SK-N-SH (cell line): ENCODE data around the gene NDUFS7. TPM values are rescaled to one million over a fixed set of nuclear protein-coding genes. Genes with fewer than 3 reads are reported as not detected.

Source experiments
- CTCF ChIA-PET: fragments of 300-600, 350-600 bp; formaldehyde crosslinking; extraction: SDS; loops from one replicate; lab custom pipeline; 2021; lab: Yijun Ruan, JAX
- POLR2A ChIA-PET: fragments of 350-600 bp; sonication (Branson Sonifier 250); formaldehyde crosslinking; extraction: SDS; loops from one replicate; lab custom pipeline; 2020; ENCODE audit warnings: antibody characterized with exemption, inconsistent platforms; lab: Yijun Ruan, JAX
- DNase-seq: peaks from one replicate; pipeline ENCODE4 v3.0.0; 2012
- H2AFZ ChIP-seq: fragments of 200-600 bp; sonication (generic); 2 replicates; pipeline ENCODE4 v1.8.1; 2016; ENCODE audit warnings: antibody characterized with exemption, mild to moderate bottlenecking, low read depth
- H3F3A ChIP-seq: fragments of 200-600 bp; sonication (generic); replicated peaks from 2 replicates; pipeline ENCODE3; 2016; ENCODE audit warnings: antibody characterized with exemption, mild to moderate bottlenecking; ENCODE audit not compliant: insufficient read depth
- H3K27ac ChIP-seq, 2 experiments: fragments of 200-500 bp in 1 of 2; fragments of 200-600 bp in 1 of 2; sonication (Bioruptor generic) in 1 of 2; sonication (generic), shearing (Covaris generic) in 1 of 2; 2 replicates each; pipeline versions ENCODE4 v1.5.1 to v1.6.1; 2014 to 2016; ENCODE audit warnings: low read depth in 2 of 2, inconsistent platforms in 1 of 2, low read length in 1 of 2, mild to moderate bottlenecking in 1 of 2, mixed read lengths in 1 of 2
- H3K27me3 ChIP-seq: fragments of 200-600 bp; sonication (generic), shearing (Covaris generic); 2 replicates; pipeline ENCODE4 v1.6.1; 2016; ENCODE audit warnings: mixed run types; ENCODE audit not compliant: insufficient read depth
- H3K36me3 ChIP-seq, 2 experiments: fragments of 200-500 bp in 1 of 2; fragments of 200-600 bp in 1 of 2; sonication (Bioruptor generic) in 1 of 2; sonication (generic) in 1 of 2; replicated peaks in 1 of 2; 2 replicates each; pipeline versions ENCODE3 to v1.5.1; 2014 to 2016; ENCODE audit warnings: low read length in 1 of 2, mild to moderate bottlenecking in 1 of 2; ENCODE audit not compliant: insufficient read depth in 2 of 2, control insufficient read depth in 1 of 2
- H3K4me1 ChIP-seq, 2 experiments: fragments of 200-500 bp in 1 of 2; fragments of 200-600 bp in 1 of 2; sonication (Bioruptor generic) in 1 of 2; sonication (generic), shearing (Covaris generic) in 1 of 2; 2 replicates each; pipeline versions ENCODE4 v1.5.1 to v1.6.1; 2014 to 2016; ENCODE audit warnings: low read depth in 1 of 2, low read length in 1 of 2, mixed run types in 1 of 2; ENCODE audit not compliant: insufficient read depth in 2 of 2, control insufficient read depth in 1 of 2
- H3K4me2 ChIP-seq: fragments of 200-600 bp; sonication (generic), shearing (Covaris generic); 2 replicates; pipeline ENCODE4 v1.6.1; 2017; ENCODE audit warnings: mixed run types
- H3K4me3 ChIP-seq, 2 experiments: fragments of 200-500 bp in 1 of 2; fragments of 200-600 bp in 1 of 2; sonication (Bioruptor generic) in 1 of 2; sonication (generic), shearing (Covaris generic) in 1 of 2; 2 replicates each; pipeline versions ENCODE4 v1.5.1 to v1.8.1; 2014 to 2016; ENCODE audit warnings: low read depth in 2 of 2, inconsistent platforms in 1 of 2, low read length in 1 of 2, mild to moderate bottlenecking in 1 of 2, mixed read lengths in 1 of 2, moderate library complexity in 1 of 2
- H3K79me2 ChIP-seq: fragments of 200-600 bp; sonication (generic); 2 replicates; pipeline ENCODE4 v1.8.1; 2017; ENCODE audit warnings: mild to moderate bottlenecking; ENCODE audit not compliant: insufficient read depth
- H3K9ac ChIP-seq: fragments of 200-600 bp; sonication (generic); 2 replicates; pipeline ENCODE4 v1.6.1; 2017; ENCODE audit warnings: mixed run types
- H3K9me2 ChIP-seq: fragments of 200-600 bp; sonication (generic); 2 replicates; pipeline ENCODE4 v1.6.1; 2017; ENCODE audit warnings: mixed run types
- H3K9me3 ChIP-seq: fragments of 200-600 bp; sonication (generic); 2 replicates; pipeline ENCODE4 v1.6.1; 2017; ENCODE audit warnings: mixed run types, mild to moderate bottlenecking, moderate library complexity
- H4K20me1 ChIP-seq: fragments of 200-600 bp; sonication (generic); 2 replicates; pipeline ENCODE4 v1.6.1; 2017; ENCODE audit warnings: mild to moderate bottlenecking, mixed run types; ENCODE audit not compliant: insufficient read depth
- CHD2 ChIP-seq: fragments of 150-350 bp; IDR thresholded peaks from 2 replicates; pipeline ENCODE4 v1.6.1; 2018; ENCODE audit warnings: low read length; ENCODE audit not compliant: partially characterized antibody
- ELF1 ChIP-seq: IDR thresholded peaks from 2 replicates; pipeline ENCODE4 v1.4.0; 2012
- EZH2phosphoT487 ChIP-seq: fragments of 200-600 bp; sonication (generic); IDR thresholded peaks from 2 replicates; pipeline ENCODE4 v1.6.1; 2017; ENCODE audit warnings: low read depth, mixed run types, mild to moderate bottlenecking, antibody characterized with exemption, moderate library complexity, borderline replicate concordance
- FOXJ3 ChIP-seq: sonication (generic); formaldehyde crosslinking; IDR thresholded peaks from 2 replicates; pipeline ENCODE4 v1.5.1; 2020; ENCODE audit warnings: mild to moderate bottlenecking, missing genetic modification reagents
- GABPA ChIP-seq: IDR thresholded peaks from 2 replicates; pipeline ENCODE4 v1.4.0; 2012; ENCODE audit warnings: low read depth, mild to moderate bottlenecking
- MAX ChIP-seq: IDR thresholded peaks from 2 replicates; pipeline ENCODE4 v1.4.0; 2012; ENCODE audit warnings: low read depth
- MXI1 ChIP-seq: IDR thresholded peaks from 2 replicates; pipeline ENCODE4 v1.6.1; 2012; ENCODE audit warnings: mild to moderate bottlenecking, low read depth, low read length, improper control_type of control experiment
- NFIC ChIP-seq: IDR thresholded peaks from 2 replicates; pipeline ENCODE4 v1.4.0; 2012; ENCODE audit warnings: borderline replicate concordance
- NRF1 ChIP-seq: IDR thresholded peaks from 2 replicates; pipeline ENCODE4 v1.6.1; 2012; ENCODE audit warnings: low read depth, mild to moderate bottlenecking, low read length
- RAD21 ChIP-seq: IDR thresholded peaks from 2 replicates; pipeline ENCODE4 v1.6.1; 2012; ENCODE audit warnings: mild to moderate bottlenecking, low read length
- RCOR1 ChIP-seq: fragments of 150-350 bp; IDR thresholded peaks from 2 replicates; pipeline ENCODE4 v1.6.1; 2017; ENCODE audit warnings: antibody characterized with exemption, low read length
- RFX5 ChIP-seq: IDR thresholded peaks from 2 replicates; pipeline ENCODE4 v1.6.1; 2012; ENCODE audit warnings: mild to moderate bottlenecking, improper control_type of control experiment, low read length
- SIN3A ChIP-seq: IDR thresholded peaks from 2 replicates; pipeline ENCODE4 v1.6.1; 2012; ENCODE audit warnings: low read depth, mild to moderate bottlenecking, low read length, moderate library complexity, borderline replicate concordance
- TAF1 ChIP-seq: IDR thresholded peaks from 2 replicates; pipeline ENCODE4 v1.6.1; 2012; ENCODE audit warnings: low read depth, mild to moderate bottlenecking, low read length, moderate library complexity, borderline replicate concordance
- USF2 ChIP-seq: fragments of 150-350 bp; IDR thresholded peaks from 2 replicates; pipeline ENCODE4 v1.6.1; 2017; ENCODE audit warnings: antibody characterized with exemption, low read length, low read depth, borderline replicate concordance
- YY1 ChIP-seq: IDR thresholded peaks from 2 replicates; pipeline ENCODE4 v1.4.0; 2012; ENCODE audit warnings: low read depth, mild to moderate bottlenecking
- WGBS: methylation state at CpG from one replicate; pipeline ENCODE4 v1.1.6; 2017; ENCODE audit warnings: low lambda C conversion rate; 5-methylcytosine and 5-hydroxymethylcytosine counted together
- polyA plus RNA-seq, 3 experiments: library from polyadenylated mRNA; depleted of rRNA; stranded (reverse); fragments of >200 nt; gene quantifications; 2 replicates each; pipeline ENCODE4 v1.2.3, GENCODE V29; 2012
- TF ChIP-seq, protein P1 (sequence below): IDR thresholded peaks from 2 replicates; pipeline ENCODE4 v1.4.0; 2012; ENCODE audit warnings: low read depth, borderline replicate concordance
- TF ChIP-seq, protein P2 (sequence below): fragments of 150-350 bp; IDR thresholded peaks from 2 replicates; pipeline ENCODE4 v1.6.1; 2016; ENCODE audit warnings: mild to moderate bottlenecking, low read depth, low read length
- TF ChIP-seq, protein P3 (sequence below): IDR thresholded peaks from 2 replicates; pipeline ENCODE4; 2012

NDUFS7 gene
- polyA plus RNA-seq, 1 of the 3 experiments (the other 2 are of a cell fraction), result 66.4 TPM

DNA sequence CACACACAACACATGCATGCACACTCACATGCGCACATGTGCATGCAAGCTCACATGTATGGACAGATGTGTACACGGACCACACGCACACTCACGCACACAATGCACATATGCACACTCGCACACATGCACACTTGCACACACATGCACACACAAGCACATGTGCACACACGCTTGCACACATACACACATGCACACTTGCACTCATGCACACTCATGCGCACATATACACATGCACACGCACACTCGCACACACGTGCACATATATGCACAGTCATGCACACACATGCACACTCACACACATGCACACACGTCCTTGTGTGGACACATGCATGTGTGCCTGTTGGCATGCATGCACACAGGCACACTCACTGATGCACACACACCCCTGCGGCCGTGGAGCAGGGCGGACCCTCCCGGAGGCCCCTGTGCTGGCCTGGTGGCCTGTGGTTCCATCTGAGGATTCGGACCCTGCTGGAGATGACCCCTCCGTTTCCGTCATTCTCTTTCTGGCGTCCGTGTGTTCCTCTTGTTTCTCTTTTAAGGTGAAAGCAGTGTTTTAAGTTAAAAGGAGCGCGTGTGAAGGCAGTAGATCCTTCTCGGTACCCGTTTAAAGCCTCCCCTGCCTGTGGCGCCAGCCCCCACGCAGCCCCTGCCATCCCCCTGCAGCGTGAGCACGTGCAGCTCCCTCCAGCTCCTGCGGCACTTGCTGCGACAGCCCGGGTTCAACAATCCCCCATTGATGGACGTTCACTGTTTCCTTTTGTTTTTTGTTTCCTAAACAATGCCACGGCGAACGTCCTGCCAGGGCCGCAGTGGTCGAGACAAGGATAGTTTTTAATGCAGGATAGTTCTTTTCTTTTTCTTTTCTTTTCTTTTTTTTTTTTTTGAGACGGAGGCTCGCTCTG lies 5.6 kb downstream of the NDUFS7 start:
- ChIA-PET POLR2A (no interaction called here), CTCF (no interaction called here)
- 93% methylated on average over 38 of the region's 39 CpGs for WGBS

GRCh38 chr19:1390890-1391423 lies 7.2 kb downstream of the NDUFS7 start:
- Histone ChIP-seq H3K27ac (no peak overlapping the region), H4K20me1 (no peaks in the 10 kb centered on the region), H2AFZ (no peak overlapping the region), H3K79me2 (no peaks in the 10 kb centered on the region; the same call in 1 of the 2 replicates), H3K4me3 (no peak overlapping the region), H3K9me2 (no peaks in the 10 kb centered on the region), H3K27me3 (no peaks in the 10 kb centered on the region), H3K4me2 (no peak overlapping the region), H3K4me1 (no peaks in the 10 kb centered on the region; a peak in 1 of 4 replicates), H3K9me3 (no peaks in the 10 kb centered on the region), H3K36me3 (peaks cover 0 to 15% of the 10 kb centered on the region in 2 experiments), H3K9ac (no peak overlapping the region), H3F3A (peaks cover 4% of the 10 kb centered on the region)
- WGBS, result 96% methylated on average over 34 of the region's 42 CpGs
- POLR2A ChIA-PET, result no interaction called here
- CTCF ChIA-PET, result interaction anchor here (1.4 kb wide), 1 partner anchor 75 kb away, joined by 3 read pairs; no protein-coding TSS in a partner anchor
- DNase-seq, result no peak
- TF ChIP-seq CHD2, result no peak
- TF ChIP-seq GABPA, result no peak
- TF ChIP-seq MXI1, result no peak
- no peak for TF ChIP-seq YY1
- no peak for TF ChIP-seq SIN3A
- no peak for TF ChIP-seq TAF1
- no peak for TF ChIP-seq RCOR1
- no peak for TF ChIP-seq MAX
- TF ChIP-seq EZH2phosphoT487, result no peak
- TF ChIP-seq, protein P1, sequence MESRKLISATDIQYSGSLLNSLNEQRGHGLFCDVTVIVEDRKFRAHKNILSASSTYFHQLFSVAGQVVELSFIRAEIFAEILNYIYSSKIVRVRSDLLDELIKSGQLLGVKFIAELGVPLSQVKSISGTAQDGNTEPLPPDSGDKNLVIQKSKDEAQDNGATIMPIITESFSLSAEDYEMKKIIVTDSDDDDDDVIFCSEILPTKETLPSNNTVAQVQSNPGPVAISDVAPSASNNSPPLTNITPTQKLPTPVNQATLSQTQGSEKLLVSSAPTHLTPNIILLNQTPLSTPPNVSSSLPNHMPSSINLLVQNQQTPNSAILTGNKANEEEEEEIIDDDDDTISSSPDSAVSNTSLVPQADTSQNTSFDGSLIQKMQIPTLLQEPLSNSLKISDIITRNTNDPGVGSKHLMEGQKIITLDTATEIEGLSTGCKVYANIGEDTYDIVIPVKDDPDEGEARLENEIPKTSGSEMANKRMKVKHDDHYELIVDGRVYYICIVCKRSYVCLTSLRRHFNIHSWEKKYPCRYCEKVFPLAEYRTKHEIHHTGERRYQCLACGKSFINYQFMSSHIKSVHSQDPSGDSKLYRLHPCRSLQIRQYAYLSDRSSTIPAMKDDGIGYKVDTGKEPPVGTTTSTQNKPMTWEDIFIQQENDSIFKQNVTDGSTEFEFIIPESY, result no peak
- TF ChIP-seq RFX5, result no peak
- no peak for TF ChIP-seq RAD21
- no peak for TF ChIP-seq ELF1
- TF ChIP-seq, protein P2, sequence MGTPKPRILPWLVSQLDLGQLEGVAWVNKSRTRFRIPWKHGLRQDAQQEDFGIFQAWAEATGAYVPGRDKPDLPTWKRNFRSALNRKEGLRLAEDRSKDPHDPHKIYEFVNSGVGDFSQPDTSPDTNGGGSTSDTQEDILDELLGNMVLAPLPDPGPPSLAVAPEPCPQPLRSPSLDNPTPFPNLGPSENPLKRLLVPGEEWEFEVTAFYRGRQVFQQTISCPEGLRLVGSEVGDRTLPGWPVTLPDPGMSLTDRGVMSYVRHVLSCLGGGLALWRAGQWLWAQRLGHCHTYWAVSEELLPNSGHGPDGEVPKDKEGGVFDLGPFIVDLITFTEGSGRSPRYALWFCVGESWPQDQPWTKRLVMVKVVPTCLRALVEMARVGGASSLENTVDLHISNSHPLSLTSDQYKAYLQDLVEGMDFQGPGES, result no peak
- no peak for TF ChIP-seq NRF1
- no peak for TF ChIP-seq NFIC

More for the DNA sequence above, 5.6 kb downstream of the NDUFS7 start:
- Histone ChIP-seq H3F3A (peaks cover 7% of the 10 kb centered on the region), H3K9me2 (no peaks in the 10 kb centered on the region), H3K27ac (no peak overlapping the region), H3K4me3 (no peak overlapping the region), H3K9me3 (no peaks in the 10 kb centered on the region), H2AFZ (no peak overlapping the region), H3K4me1 (peaks cover 0 to 5% of the 10 kb centered on the region in 2 experiments; a peak in 1 of 4 replicates), H3K27me3 (no peaks in the 10 kb centered on the region), H3K4me2 (no peak overlapping the region), H4K20me1 (no peaks in the 10 kb centered on the region), H3K79me2 (peaks cover 14% of the 10 kb centered on the region), H3K36me3 (peaks cover 0 to 15% of the 10 kb centered on the region in 2 experiments), H3K9ac (no peak overlapping the region)
- TF ChIP-seq RAD21, result no peak
- no peak for TF ChIP-seq EZH2phosphoT487
- TF ChIP-seq, protein P3, sequence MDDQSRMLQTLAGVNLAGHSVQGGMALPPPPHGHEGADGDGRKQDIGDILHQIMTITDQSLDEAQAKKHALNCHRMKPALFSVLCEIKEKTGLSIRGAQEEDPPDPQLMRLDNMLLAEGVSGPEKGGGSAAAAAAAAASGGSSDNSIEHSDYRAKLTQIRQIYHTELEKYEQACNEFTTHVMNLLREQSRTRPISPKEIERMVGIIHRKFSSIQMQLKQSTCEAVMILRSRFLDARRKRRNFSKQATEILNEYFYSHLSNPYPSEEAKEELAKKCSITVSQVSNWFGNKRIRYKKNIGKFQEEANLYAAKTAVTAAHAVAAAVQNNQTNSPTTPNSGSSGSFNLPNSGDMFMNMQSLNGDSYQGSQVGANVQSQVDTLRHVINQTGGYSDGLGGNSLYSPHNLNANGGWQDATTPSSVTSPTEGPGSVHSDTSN, result no peak
- TF ChIP-seq FOXJ3, result no peak
- no peak for TF ChIP-seq GABPA
- TF ChIP-seq USF2, result no peak
- no peak for DNase-seq
